ENCODE measurements around the gene STX17. TPM values are rescaled to one million over a fixed set of nuclear protein-coding genes. Genes with fewer than 3 reads are reported as not detected.
A peak's percentile ranks its signal among the peaks of the same experiment; 100 is the strongest.

STX17 gene
- total and polyA plus RNA-seq, 3 experiments from 2014 or later = 23.4 to 32.8 (median 27.9) TPM

DNA sequence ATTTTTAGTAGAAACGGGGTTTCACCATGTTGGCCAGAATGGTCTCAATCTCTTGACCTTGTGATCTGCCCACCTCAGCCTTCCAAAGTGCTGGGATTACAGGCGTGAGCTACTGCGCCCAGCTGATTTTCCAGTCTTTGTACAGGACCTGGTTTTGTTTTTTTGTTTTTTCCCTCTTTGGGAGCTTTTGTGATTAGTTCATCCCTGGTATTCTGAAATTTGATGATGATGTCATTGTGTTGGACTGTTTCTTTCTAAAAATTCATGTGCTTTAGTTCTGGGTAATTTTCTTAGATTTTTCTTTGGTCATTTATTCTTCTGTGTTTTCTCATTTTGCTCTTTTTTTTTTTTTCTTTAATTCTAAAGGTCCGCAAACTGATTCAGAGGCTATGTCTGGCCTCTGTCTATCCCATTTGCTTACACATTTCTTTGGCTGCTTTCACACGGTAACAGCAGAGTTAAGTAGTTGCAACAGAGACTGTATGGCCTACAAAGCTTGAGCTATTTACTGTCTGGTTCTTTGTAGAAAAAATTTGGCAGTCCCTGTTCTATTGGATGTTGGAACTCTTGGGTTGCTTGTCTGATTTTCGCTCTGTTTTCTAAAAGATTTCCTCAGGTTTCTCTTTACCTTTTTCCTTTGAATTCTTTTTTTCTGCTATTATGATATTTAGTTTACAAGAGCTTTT, 24.8 kb downstream of the STX17 start:
- H3K27me3 Mint-ChIP-seq = no peaks in the 10 kb centered on the region
- Histone ChIP-seq H3K36me3 (ENCODE audit: insufficient read depth, low read length) (no peaks in the 10 kb centered on the region), H3K27me3 (ENCODE audit: insufficient read depth, low read length, poor library complexity, severe bottlenecking) (no peaks in the 10 kb centered on the region), H3K9me3 (ENCODE audit: low read length) (no peaks in the 10 kb centered on the region), H3K4me1 (ENCODE audit: insufficient read depth, low read length) (no peaks in the 10 kb centered on the region), H3K4me3 (ENCODE audit: low read length) (no peak overlapping the region), H3K27ac (ENCODE audit: low read depth, low read length) (no peak overlapping the region)
- H3K36me3 Mint-ChIP-seq = peaks cover 23 to 46% (median 23%) of the 10 kb centered on the region in 3 donors
- ChIA-PET POLR2A (no interaction called here), CTCF (interaction anchor here (1.2 to 1.4 kb wide), 2 partner anchors 14 to 107 kb away, joined by 3 to 4 read pairs; no protein-coding TSS in a partner anchor)
- H3K9me3 Mint-ChIP-seq = peaks cover 0 to 4% (median 0%) of the 10 kb centered on the region in 5 donors
- DNase-seq = no peak
- H3K27ac Mint-ChIP-seq = peak overlapping the region in 2 of 8 donors; percentile 24 to 33
- H3K4me1 Mint-ChIP-seq = peaks cover 29 to 43% (median 39%) of the 10 kb centered on the region in 3 donors
- H3K4me3 Mint-ChIP-seq = no peak overlapping the region

- peaks cover 6 to 12% (median 7%) of the 10 kb centered on the region in 5 donors for H3K9me3 Mint-ChIP-seq
- Histone ChIP-seq H3K4me1 (ENCODE audit: insufficient read depth, low read length) (no peaks in the 10 kb centered on the region), H3K27me3 (ENCODE audit: insufficient read depth, low read length, poor library complexity, severe bottlenecking) (no peaks in the 10 kb centered on the region), H3K9me3 (ENCODE audit: low read length) (peaks cover 4% of the 10 kb centered on the region), H3K4me3 (ENCODE audit: low read length) (no peak overlapping the region), H3K36me3 (ENCODE audit: insufficient read depth, low read length) (no peaks in the 10 kb centered on the region), H3K27ac (ENCODE audit: low read depth, low read length) (no peak overlapping the region)
- CTCF ChIA-PET = no interaction called here
- no peak overlapping the region for H3K27ac Mint-ChIP-seq
- POLR2A ChIA-PET = interaction anchor here (0.6 kb wide), 1 partner anchor 77 kb away, joined by 3 read pairs; no protein-coding TSS in a partner anchor
- H3K4me3 Mint-ChIP-seq = peak overlapping the region in 1 of 7 donors; percentile 3
- no peaks in the 10 kb centered on the region for H3K27me3 Mint-ChIP-seq
- H3K4me1 Mint-ChIP-seq = peaks cover 32 to 67% (median 63%) of the 10 kb centered on the region in 3 donors
- peaks cover 25 to 39% (median 31%) of the 10 kb centered on the region in 3 donors for H3K36me3 Mint-ChIP-seq
- DNase-seq = no peak
Observed at GRCh38 chr9:99936947-99937587, 30.6 kb downstream of the STX17 start.

- ChIA-PET POLR2A (no interaction called here), CTCF (no interaction called here)
- H3K27ac Mint-ChIP-seq = peak overlapping the region in 1 of 8 donors; percentile 11
Observed at GRCh38 chr9:99947395-99947794, 40.9 kb downstream of the STX17 start.

DNA sequence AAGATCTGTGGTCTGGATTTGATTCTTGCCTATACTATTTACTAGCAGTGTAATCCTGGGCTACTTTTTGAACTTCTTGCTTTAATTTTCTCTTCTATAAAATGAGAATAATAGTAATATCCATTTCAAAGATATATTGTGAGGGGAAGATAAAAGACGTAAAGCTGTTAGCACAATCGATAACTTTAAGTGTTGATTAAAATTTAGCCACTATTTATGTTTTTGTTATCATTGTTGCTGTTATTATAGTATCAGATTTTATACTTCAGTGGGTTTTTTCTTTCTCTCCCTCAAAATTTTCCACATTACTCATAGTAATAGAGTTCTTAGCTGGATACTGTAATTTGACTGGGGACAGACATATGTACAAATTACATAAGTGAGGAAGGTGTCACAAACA, 42.0 kb downstream of the STX17 start:
- Histone ChIP-seq H3K27me3 (ENCODE audit: insufficient read depth, low read length, poor library complexity, severe bottlenecking) (no peaks in the 10 kb centered on the region), H3K27ac (ENCODE audit: low read depth, low read length) (no peak overlapping the region), H3K4me1 (ENCODE audit: insufficient read depth, low read length) (peaks cover 5% of the 10 kb centered on the region), H3K36me3 (ENCODE audit: insufficient read depth, low read length) (no peaks in the 10 kb centered on the region), H3K4me3 (ENCODE audit: low read length) (no peak overlapping the region), H3K9me3 (ENCODE audit: low read length) (no peaks in the 10 kb centered on the region)
- no peak for DNase-seq
- Mint-ChIP-seq H3K4me1 (peaks cover 12 to 34% (median 16%) of the 10 kb centered on the region in 3 donors), H3K4me3 (no peak overlapping the region), H3K36me3 (peaks cover 12 to 30% (median 16%) of the 10 kb centered on the region in 3 donors), H3K9me3 (peaks cover 0 to 2% (median 0%) of the 10 kb centered on the region in 5 donors), H3K27ac (no peak overlapping the region), H3K27me3 (no peaks in the 10 kb centered on the region)
- CTCF ChIA-PET = interaction anchor here (0.9 kb wide), 1 partner anchor 123 kb away, joined by 3 read pairs; no protein-coding TSS in a partner anchor
- POLR2A ChIA-PET = interaction anchor here (0.7 kb wide), 1 partner anchor 404 kb away, joined by 3 read pairs; no protein-coding TSS in a partner anchor

More at GRCh38 chr9:99947395-99947794, 40.9 kb downstream of the STX17 start:
- Histone ChIP-seq H3K4me3 (ENCODE audit: low read length) (no peak overlapping the region), H3K9me3 (ENCODE audit: low read length) (no peaks in the 10 kb centered on the region), H3K27ac (ENCODE audit: low read depth, low read length) (no peak overlapping the region), H3K4me1 (ENCODE audit: insufficient read depth, low read length) (peaks cover 5% of the 10 kb centered on the region), H3K27me3 (ENCODE audit: insufficient read depth, low read length, poor library complexity, severe bottlenecking) (no peaks in the 10 kb centered on the region), H3K36me3 (ENCODE audit: insufficient read depth, low read length) (no peaks in the 10 kb centered on the region)
- peaks cover 12 to 33% (median 18%) of the 10 kb centered on the region in 3 donors for H3K36me3 Mint-ChIP-seq
- H3K4me1 Mint-ChIP-seq = peaks cover 9 to 34% (median 16%) of the 10 kb centered on the region in 3 donors
- H3K27me3 Mint-ChIP-seq = no peaks in the 10 kb centered on the region
- no peak for DNase-seq
- no peak overlapping the region for H3K4me3 Mint-ChIP-seq
- H3K9me3 Mint-ChIP-seq = peaks cover 0 to 2% (median 0%) of the 10 kb centered on the region in 5 donors

- ChIA-PET POLR2A (no interaction called here), CTCF (interaction anchor here (0.9 kb wide), 1 partner anchor 124 kb away, joined by 3 read pairs; no protein-coding TSS in a partner anchor)
- no peaks in the 10 kb centered on the region for H3K27me3 Mint-ChIP-seq
- Histone ChIP-seq H3K4me3 (ENCODE audit: low read length) (no peak overlapping the region), H3K27ac (ENCODE audit: low read depth, low read length) (no peak overlapping the region), H3K4me1 (ENCODE audit: insufficient read depth, low read length) (peaks cover 5% of the 10 kb centered on the region), H3K36me3 (ENCODE audit: insufficient read depth, low read length) (no peaks in the 10 kb centered on the region), H3K27me3 (ENCODE audit: insufficient read depth, low read length, poor library complexity, severe bottlenecking) (no peaks in the 10 kb centered on the region), H3K9me3 (ENCODE audit: low read length) (no peaks in the 10 kb centered on the region)
- peaks cover 12 to 32% (median 13%) of the 10 kb centered on the region in 3 donors for H3K36me3 Mint-ChIP-seq
- peaks cover 16 to 34% (median 16%) of the 10 kb centered on the region in 3 donors for H3K4me1 Mint-ChIP-seq
- H3K4me3 Mint-ChIP-seq = no peak overlapping the region
- H3K27ac Mint-ChIP-seq = no peak overlapping the region
- peaks cover 0 to 2% (median 0%) of the 10 kb centered on the region in 5 donors for H3K9me3 Mint-ChIP-seq
- no peak for DNase-seq
Observed at GRCh38 chr9:99948896-99949295, 42.4 kb downstream of the STX17 start.

DNA sequence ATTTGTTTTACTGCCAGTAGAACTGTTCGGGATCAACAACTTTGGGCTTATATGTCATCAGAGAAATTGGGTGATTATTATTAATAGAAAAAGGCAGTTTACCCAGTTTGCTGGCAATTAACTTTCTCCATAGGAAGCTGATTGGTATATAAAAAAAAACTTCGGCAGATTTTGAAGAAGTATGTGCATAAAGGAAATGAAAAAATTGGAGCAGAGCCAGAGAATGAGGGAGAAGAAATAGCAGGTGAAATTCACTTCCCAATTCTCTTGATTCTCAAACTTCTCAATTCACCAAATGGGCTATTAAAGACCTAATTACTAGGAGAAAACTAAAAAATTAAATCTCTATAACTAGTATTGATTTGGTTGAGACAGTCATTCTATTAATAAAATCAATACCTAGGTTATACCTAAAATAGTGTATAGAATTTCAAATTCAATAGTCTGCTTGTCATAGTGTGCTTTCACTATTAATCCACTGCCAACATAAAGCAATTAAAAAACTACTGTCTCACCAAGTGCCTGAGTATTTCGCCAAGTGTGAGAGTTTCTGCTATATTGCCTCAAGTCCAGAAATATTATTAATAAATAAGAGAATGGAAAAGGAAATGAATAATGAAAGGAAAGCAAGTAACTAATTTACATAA, 47.5 kb downstream of the STX17 start:
- Histone ChIP-seq H3K9me3 (ENCODE audit: low read length) (no peaks in the 10 kb centered on the region), H3K27me3 (ENCODE audit: insufficient read depth, low read length, poor library complexity, severe bottlenecking) (no peaks in the 10 kb centered on the region), H3K36me3 (ENCODE audit: insufficient read depth, low read length) (no peaks in the 10 kb centered on the region), H3K4me3 (ENCODE audit: low read length) (no peak overlapping the region), H3K4me1 (ENCODE audit: insufficient read depth, low read length) (no peaks in the 10 kb centered on the region), H3K27ac (ENCODE audit: low read depth, low read length) (no peak overlapping the region)
- Mint-ChIP-seq H3K36me3 (peaks cover 12 to 55% (median 24%) of the 10 kb centered on the region in 3 donors), H3K27me3 (no peaks in the 10 kb centered on the region), H3K27ac (peak overlapping the region in 2 of 8 donors; percentile 6 to 38), H3K9me3 (peaks cover 0 to 2% (median 0%) of the 10 kb centered on the region in 5 donors), H3K4me1 (peaks cover 19 to 31% (median 22%) of the 10 kb centered on the region in 3 donors), H3K4me3 (no peak overlapping the region)
- CTCF ChIA-PET = no interaction called here
- DNase-seq = no peak
- POLR2A ChIA-PET = no interaction called here

GRCh38 chr9:99954819-99955218, 48.4 kb downstream of the STX17 start:
- peaks cover 19 to 31% (median 22%) of the 10 kb centered on the region in 3 donors for H3K4me1 Mint-ChIP-seq
- Histone ChIP-seq H3K4me1 (ENCODE audit: insufficient read depth, low read length) (no peaks in the 10 kb centered on the region), H3K4me3 (ENCODE audit: low read length) (no peak overlapping the region), H3K27me3 (ENCODE audit: insufficient read depth, low read length, poor library complexity, severe bottlenecking) (no peaks in the 10 kb centered on the region), H3K27ac (ENCODE audit: low read depth, low read length) (no peak overlapping the region), H3K36me3 (ENCODE audit: insufficient read depth, low read length) (no peaks in the 10 kb centered on the region), H3K9me3 (ENCODE audit: low read length) (no peaks in the 10 kb centered on the region)
- no peak for DNase-seq
- ChIA-PET POLR2A (no interaction called here), CTCF (no interaction called here)
- H3K36me3 Mint-ChIP-seq = peaks cover 12 to 59% (median 26%) of the 10 kb centered on the region in 3 donors
- H3K9me3 Mint-ChIP-seq = peaks cover 0 to 2% (median 0%) of the 10 kb centered on the region in 5 donors
- H3K4me3 Mint-ChIP-seq = no peak overlapping the region
- H3K27ac Mint-ChIP-seq = peak overlapping the region in 2 of 8 donors; percentile 7 to 54
- no peaks in the 10 kb centered on the region for H3K27me3 Mint-ChIP-seq

Data from CD8-positive, alpha-beta memory T cell (primary cell).